ENCODE results near the gene GALT. TPM values are rescaled to one million over a fixed set of nuclear protein-coding genes. Genes with fewer than 3 reads are reported as not detected.
A peak's percentile ranks its signal among the peaks of the same experiment; 100 is the strongest.

GALT gene
- total and polyA plus RNA-seq, 2 of the 13 experiments (the other 11 are each of a cell fraction or from before 2014, with no cell fraction given): 40.4 to 46.3 TPM

GRCh38 chr9:34611811-34612787 is 34.4 kb upstream of the GALT start, which contains the start of gene RPP25L (continued):
- TF ChIP-seq RFXANK (CRISPR knock-in tag; IDR thresholded peaks at IDR 0.05): no peak
- no peak for TF ChIP-seq ZNF7 (CRISPR knock-in tag; IDR thresholded peaks at IDR 0.05)
- no peak for TF ChIP-seq E2F5 (CRISPR knock-in tag; conservative IDR thresholded peaks at IDR 0.05)
- TF ChIP-seq PHF21A (CRISPR knock-in tag; IDR thresholded peaks at IDR 0.05): no peak; the same call in 1 of the 2 replicates
- TF ChIP-seq, protein P1, sequence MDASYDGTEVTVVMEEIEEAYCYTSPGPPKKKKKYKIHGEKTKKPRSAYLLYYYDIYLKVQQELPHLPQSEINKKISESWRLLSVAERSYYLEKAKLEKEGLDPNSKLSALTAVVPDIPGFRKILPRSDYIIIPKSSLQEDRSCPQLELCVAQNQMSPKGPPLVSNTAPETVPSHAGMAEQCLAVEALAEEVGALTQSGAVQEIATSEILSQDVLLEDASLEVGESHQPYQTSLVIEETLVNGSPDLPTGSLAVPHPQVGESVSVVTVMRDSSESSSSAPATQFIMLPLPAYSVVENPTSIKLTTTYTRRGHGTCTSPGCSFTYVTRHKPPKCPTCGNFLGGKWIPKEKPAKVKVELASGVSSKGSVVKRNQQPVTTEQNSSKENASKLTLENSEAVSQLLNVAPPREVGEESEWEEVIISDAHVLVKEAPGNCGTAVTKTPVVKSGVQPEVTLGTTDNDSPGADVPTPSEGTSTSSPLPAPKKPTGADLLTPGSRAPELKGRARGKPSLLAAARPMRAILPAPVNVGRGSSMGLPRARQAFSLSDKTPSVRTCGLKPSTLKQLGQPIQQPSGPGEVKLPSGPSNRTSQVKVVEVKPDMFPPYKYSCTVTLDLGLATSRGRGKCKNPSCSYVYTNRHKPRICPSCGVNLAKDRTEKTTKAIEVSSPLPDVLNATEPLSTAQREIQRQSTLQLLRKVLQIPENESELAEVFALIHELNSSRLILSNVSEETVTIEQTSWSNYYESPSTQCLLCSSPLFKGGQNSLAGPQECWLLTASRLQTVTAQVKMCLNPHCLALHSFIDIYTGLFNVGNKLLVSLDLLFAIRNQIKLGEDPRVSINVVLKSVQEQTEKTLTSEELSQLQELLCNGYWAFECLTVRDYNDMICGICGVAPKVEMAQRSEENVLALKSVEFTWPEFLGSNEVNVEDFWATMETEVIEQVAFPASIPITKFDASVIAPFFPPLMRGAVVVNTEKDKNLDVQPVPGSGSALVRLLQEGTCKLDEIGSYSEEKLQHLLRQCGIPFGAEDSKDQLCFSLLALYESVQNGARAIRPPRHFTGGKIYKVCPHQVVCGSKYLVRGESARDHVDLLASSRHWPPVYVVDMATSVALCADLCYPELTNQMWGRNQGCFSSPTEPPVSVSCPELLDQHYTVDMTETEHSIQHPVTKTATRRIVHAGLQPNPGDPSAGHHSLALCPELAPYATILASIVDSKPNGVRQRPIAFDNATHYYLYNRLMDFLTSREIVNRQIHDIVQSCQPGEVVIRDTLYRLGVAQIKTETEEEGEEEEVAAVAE (CRISPR knock-in tag; IDR thresholded peaks at IDR 0.05; ENCODE audit: borderline replicate concordance): peak; percentile 79; the same call in 1 of the 2 replicates
- TF ChIP-seq ZSCAN5A (CRISPR knock-in tag; IDR thresholded peaks at IDR 0.05; ENCODE audit: borderline replicate concordance): 0 out of 2 replicates have a peak, but pooled peaks have one; percentile 16
- peak; percentile 37; the same call in 1 of the 2 replicates for TF ChIP-seq SP5 (CRISPR knock-in tag; IDR thresholded peaks at IDR 0.05; ENCODE audit: borderline replicate concordance, low read depth)
- TF ChIP-seq ZSCAN25 (CRISPR knock-in tag; IDR thresholded peaks at IDR 0.05): no peak
- peak; percentile 23; the same call in 1 of the 2 replicates for TF ChIP-seq FOXA3 (CRISPR knock-in tag; IDR thresholded peaks at IDR 0.05)
- TF ChIP-seq ZFY (CRISPR knock-in tag; IDR thresholded peaks at IDR 0.05): peak; percentile 80
- peak; percentile 57 for TF ChIP-seq ZNF331 (CRISPR knock-in tag; IDR thresholded peaks at IDR 0.05)
- no peak; the same call in 1 of the 2 replicates for TF ChIP-seq BCL3 (CRISPR knock-in tag; IDR thresholded peaks at IDR 0.05)
- peak; percentile 70 for TF ChIP-seq KDM2A (CRISPR knock-in tag; IDR thresholded peaks at IDR 0.05; ENCODE audit: borderline replicate concordance, low read depth)
- TF ChIP-seq, protein P2, sequence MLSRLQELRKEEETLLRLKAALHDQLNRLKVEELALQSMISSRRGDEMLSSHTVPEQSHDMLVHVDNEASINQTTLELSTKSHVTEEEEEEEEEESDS (CRISPR knock-in tag; IDR thresholded peaks at IDR 0.05; ENCODE audit: borderline replicate concordance): no peak
- TF ChIP-seq HHEX (CRISPR knock-in tag; IDR thresholded peaks at IDR 0.05): no peak
- TF ChIP-seq KDM4B (CRISPR knock-in tag; IDR thresholded peaks at IDR 0.05): no peak
- TF ChIP-seq, protein P3, sequence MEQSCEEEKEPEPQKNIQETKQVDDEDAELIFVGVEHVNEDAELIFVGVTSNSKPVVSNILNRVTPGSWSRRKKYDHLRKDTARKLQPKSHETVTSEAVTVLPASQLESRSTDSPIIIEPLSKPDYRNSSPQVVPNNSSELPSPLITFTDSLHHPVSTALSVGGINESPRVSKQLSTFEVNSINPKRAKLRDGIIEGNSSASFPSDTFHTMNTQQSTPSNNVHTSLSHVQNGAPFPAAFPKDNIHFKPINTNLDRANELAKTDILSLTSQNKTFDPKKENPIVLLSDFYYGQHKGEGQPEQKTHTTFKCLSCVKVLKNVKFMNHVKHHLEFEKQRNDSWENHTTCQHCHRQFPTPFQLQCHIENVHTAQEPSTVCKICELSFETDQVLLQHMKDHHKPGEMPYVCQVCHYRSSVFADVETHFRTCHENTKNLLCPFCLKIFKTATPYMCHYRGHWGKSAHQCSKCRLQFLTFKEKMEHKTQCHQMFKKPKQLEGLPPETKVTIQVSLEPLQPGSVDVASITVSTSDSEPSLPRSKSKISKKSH (CRISPR knock-in tag; IDR thresholded peaks at IDR 0.05; ENCODE audit: borderline replicate concordance): no peak

Data from HepG2 (cell line).